HCT116 (cell line): ENCODE data around the gene TMEM132D.

Experiments used
- CTCF ChIP-seq, 3 experiments: fragments of 200-600 bp in 1 of 3; sonication (generic) in 1 of 3; IDR thresholded peaks in 2 of 3; conservative IDR thresholded peaks in 1 of 3; 2 replicates each; pipeline ENCODE4 v1.5.1; 2012 to 2017; ENCODE audit warnings: low read depth in 2 of 3, low read length in 2 of 3, antibody characterized with exemption in 1 of 3, borderline replicate concordance in 1 of 3, control low read depth in 1 of 3, mild to moderate bottlenecking in 1 of 3, mixed read lengths in 1 of 3, mixed run types in 1 of 3, moderate library complexity in 1 of 3; ENCODE audit not compliant: insufficient read depth in 1 of 3
- POLR2A ChIP-seq: IDR thresholded peaks from 2 replicates; pipeline ENCODE4 v1.7.0; 2011; ENCODE audit warnings: borderline replicate concordance; ENCODE audit not compliant: insufficient read depth, insufficient read length; ENCODE audit errors: extremely low read depth
- POLR2AphosphoS5 ChIP-seq: IDR thresholded peaks from 2 replicates; pipeline ENCODE4 v1.6.1; 2011; ENCODE audit warnings: mild to moderate bottlenecking, low read depth, low read length, moderate library complexity

GRCh38 chr12:129246630-129247029 is 657.2 kb downstream of the TMEM132D start:
- TF ChIP-seq CTCF (IDR thresholded peaks at IDR 0.05 in 2 of 3, conservative IDR thresholded peaks at IDR 0.05 in 1 of 3; ENCODE audit: borderline replicate concordance in 1 of 3, insufficient read depth in 1 of 3, low read depth in 2 of 3, low read length in 2 of 3) = no peak
- no peak for TF ChIP-seq POLR2AphosphoS5
- TF ChIP-seq POLR2A = no peak
